GM12864 (cell line): ENCODE measurements around the gene PFKP.

Source experiments
- DNase-seq: peaks from one replicate; pipeline ENCODE4 v3.0.0-alpha.2; 2011; ENCODE audit warnings: low read depth
- H3K4me3 ChIP-seq: 2 replicates; pipeline ENCODE4 v1.5.1; 2011; ENCODE audit warnings: mild to moderate bottlenecking, low read depth, low read length, control low read depth
- TF ChIP-seq, protein P1 (sequence below): IDR thresholded peaks from 2 replicates; pipeline ENCODE4 v1.5.1; 2011; ENCODE audit warnings: low read depth, mild to moderate bottlenecking, moderate library complexity, low read length, control low read depth, inconsistent platforms; ENCODE audit errors: missing control alignments

The PFKP gene

DNA sequence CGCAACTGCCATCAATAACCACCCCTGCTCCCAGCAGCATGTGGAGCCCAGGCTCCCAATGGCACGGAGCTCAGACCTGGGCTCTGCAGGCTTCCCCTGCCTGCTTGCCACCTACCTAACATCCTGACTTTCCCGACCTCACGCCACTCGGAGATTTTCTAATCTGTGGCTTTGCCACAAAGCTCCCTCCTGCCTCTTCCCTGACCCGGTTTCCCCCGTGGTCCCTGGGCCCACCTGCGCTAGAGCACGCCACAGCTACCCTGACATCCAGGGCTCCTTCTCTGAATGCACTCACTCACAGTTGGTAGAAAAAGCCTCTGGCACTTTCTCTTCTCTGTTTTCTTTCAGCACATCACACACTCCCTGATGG is 85.2 kb downstream of the PFKP start:
- TF ChIP-seq, protein P1, sequence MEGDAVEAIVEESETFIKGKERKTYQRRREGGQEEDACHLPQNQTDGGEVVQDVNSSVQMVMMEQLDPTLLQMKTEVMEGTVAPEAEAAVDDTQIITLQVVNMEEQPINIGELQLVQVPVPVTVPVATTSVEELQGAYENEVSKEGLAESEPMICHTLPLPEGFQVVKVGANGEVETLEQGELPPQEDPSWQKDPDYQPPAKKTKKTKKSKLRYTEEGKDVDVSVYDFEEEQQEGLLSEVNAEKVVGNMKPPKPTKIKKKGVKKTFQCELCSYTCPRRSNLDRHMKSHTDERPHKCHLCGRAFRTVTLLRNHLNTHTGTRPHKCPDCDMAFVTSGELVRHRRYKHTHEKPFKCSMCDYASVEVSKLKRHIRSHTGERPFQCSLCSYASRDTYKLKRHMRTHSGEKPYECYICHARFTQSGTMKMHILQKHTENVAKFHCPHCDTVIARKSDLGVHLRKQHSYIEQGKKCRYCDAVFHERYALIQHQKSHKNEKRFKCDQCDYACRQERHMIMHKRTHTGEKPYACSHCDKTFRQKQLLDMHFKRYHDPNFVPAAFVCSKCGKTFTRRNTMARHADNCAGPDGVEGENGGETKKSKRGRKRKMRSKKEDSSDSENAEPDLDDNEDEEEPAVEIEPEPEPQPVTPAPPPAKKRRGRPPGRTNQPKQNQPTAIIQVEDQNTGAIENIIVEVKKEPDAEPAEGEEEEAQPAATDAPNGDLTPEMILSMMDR: no peak
- H3K4me3 ChIP-seq: no peak overlapping the region
- DNase-seq: no peak

DNA sequence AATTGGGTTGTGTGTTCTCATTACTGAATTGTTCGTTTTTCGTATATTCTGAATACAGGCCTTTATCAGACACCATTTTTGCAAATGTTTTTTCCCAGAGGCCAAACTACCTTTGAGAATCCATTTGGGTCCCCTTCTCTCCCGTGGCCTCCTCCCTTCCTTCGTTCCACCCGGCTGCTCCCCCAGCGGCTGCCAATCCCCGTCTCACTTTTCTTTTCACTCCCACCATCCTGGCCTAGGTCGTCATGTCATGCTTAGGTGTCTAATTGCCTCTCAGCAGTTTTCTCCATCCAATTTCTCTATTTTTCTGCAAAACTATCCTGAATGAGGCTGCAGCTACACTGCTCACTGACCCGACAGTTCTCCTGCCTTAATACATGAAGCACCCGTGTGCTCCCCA is 87.3 kb downstream of the PFKP start:
- TF ChIP-seq, protein P1: no peak
- H3K4me3 ChIP-seq: no peak overlapping the region
- no peak for DNase-seq

DNA sequence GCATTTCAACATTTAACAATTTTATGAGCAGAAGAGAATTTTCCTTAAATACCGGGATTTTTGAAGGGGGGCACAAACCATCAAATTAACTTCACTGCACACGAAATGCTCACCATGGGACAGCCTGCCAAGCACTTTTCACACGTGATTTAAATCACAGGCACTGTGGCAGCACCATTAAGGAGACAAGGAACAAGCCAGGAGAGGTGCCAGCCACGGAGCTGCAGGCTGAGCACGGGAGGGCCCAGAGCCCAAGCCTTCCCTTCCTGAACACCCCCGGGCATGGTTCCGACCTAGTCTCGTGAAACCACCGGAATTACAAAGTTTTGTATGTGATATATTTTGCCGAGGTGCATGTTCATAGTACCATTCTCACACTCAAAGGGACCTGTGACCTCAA is 91.8 kb downstream of the PFKP start:
- no peak for DNase-seq
- TF ChIP-seq, protein P1: no peak

DNA sequence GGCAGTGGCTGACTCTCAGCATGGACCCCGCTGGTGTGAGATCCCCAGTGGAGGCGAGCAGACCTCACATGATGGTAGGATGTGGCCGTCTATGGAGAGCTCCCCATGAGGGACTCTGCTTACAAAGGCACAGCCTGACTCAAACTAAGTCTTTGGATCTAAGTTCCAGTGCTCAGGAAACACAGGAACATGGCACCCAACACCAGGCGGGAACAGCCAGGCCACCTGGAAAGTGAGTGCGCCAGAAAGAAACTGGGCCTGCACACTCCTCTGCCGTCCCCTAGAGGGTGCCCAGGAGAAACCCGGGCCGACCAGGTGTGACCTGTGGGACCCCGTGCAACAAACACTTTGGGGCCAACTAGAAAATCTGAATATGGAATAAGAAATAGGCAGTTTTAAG is 95.2 kb downstream of the PFKP start:
- no peak for DNase-seq
- H3K4me3 ChIP-seq: no peak overlapping the region
- TF ChIP-seq, protein P1: no peak

More for the DNA sequence above, 91.8 kb downstream of the PFKP start:
- no peak overlapping the region for H3K4me3 ChIP-seq

DNA sequence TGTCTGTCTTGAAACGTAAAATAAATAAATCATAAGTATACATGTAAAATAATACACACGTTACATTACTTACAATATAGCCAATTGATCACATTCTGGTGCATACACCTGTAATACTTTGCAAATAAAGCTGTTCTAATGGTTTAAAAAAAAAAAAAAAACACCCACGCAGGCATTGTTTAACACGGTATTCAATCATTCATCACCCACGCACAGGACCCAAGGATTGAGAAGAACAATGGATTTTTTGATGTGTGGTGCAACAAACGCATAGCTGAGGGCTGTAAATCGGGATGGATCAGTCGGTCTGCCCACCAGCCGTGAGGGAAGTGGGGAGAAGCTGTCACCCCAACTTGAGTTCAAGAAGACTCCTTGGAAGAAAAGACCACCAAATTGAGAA is 96.5 kb downstream of the PFKP start:
- TF ChIP-seq, protein P1: no peak
- no peak for DNase-seq
- no peak overlapping the region for H3K4me3 ChIP-seq

DNA sequence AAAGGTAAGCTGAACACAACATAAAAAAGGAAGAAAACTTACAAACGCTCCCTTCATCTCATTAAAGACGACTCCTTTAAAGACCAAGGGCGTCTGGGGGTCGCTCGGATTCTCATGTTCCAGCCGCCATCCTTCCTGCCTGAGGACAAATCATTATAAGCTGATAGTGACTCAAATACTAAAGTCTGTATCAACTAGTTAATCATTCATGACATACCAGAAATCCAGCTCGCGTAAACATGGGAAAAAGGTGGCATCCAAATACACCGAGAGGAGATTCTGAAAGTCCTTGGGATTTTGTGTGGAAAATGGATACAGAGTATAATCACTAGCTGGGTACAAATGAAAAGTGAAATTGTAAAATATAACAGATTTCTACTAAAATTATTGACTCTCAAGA is 97.8 kb downstream of the PFKP start:
- no peak for DNase-seq
- H3K4me3 ChIP-seq: no peak overlapping the region
- TF ChIP-seq, protein P1: no peak

DNA sequence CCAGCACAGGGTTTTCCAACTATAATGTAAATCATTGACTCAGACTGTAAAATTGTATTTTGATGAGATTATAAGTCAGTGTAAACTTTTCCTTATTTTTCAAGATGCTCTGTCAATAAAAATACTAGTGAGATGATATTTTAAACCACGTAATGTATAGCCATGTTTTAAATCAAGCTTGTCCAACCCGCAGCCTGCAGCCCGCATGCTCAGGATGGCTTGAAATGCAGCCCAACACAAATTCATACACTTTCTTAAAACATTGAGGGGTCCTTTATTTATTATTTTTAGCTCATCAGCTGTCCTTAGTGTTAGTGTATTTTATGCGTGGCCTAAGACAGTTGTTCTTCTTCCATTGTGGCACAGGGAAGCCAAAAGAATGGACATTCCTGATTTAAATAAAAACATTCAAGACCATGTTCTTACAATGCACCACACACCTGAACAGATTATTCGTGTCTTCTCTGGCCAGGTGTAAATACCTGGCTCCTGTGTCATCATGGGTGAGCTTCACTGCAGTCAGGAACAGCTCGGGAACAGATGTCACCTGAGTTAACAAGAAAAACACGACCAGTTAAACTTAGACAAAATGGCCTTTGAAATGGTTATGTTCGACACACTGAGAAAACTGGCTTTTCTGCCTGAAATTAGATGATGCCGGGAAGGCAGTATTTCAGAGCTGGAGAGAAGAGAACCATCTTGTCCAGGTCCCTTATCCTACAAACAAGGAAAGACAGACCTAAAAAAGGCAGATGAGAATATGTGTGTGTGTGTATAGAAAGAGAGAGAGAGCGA is 99.3 kb downstream of the PFKP start:
- DNase-seq: no peak
- no peak overlapping the region for H3K4me3 ChIP-seq
- TF ChIP-seq, protein P1: no peak
